HG03135 (cell line): Measurements from ENCODE around the gene TNK1.
"Not testable (repeated sequence)": the region's sequence is repeated elsewhere in the genome, so short reads cannot be mapped to it uniquely, and the experiment has no call there.

Experiments used
- ATAC-seq: cut with Tn5 transposase; IDR thresholded peaks from one replicate; pipeline ENCODE4 v1.9.1; 2021; ENCODE audit warnings: mild to moderate bottlenecking, moderate library complexity; ENCODE audit not compliant: unreplicated experiment

Gene TNK1

DNA sequence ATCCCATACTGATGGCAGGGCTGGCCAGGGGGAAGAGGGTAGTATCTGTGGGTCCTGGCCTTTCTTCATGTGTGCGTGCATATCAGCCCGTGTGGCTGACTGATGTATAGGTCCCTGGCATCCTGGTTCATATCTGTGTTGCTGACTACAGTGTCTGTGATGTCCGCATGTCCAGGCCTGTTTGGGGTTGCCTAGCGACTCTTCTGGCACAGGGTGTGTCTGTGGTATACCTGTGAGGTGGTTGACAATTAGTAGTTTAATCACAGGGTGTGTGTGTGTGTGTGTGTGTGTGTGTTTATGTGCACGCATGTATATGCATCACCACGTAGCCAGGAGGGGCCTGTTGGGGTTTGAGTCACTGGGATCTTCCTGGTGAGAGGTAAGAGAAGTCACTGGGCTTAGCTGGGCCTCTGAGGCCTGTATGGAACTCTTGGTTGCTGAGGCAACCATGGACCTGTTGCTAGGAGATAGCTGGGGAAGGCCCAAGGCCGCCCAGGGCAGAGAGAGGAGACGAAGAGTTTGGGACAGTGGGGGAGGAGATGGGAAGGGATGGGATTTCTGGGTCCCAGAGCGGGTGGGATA is 26.5 kb upstream of the TNK1 start:
- no peak for ATAC-seq

DNA sequence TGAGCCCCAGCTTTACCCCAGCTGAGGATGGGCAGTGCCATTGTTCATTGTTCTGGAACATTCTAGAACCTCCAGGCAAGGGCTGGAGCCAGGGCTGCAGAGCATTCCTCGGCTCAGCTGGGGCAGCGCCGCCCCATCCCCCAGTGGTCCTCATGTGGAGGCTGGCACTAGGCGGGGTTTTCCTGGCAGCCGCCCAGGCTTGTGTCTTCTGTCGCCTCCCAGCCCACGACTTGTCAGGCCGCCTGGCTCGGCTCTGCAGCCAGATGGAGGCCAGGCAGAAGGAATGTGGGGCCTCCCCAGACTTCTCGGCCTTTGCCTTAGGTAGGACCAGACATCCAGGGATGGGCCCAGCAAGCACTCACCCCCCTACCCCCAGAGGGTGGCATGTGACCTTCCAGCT is 25.8 kb upstream of the TNK1 start, which contains the start of gene TMEM95:
Gene TMEM95 (plus strand): TSS at position 104 of the 400 bp plus-strand sequence. CDS start 49 bp downstream, at position 153.
- no peak for ATAC-seq

DNA sequence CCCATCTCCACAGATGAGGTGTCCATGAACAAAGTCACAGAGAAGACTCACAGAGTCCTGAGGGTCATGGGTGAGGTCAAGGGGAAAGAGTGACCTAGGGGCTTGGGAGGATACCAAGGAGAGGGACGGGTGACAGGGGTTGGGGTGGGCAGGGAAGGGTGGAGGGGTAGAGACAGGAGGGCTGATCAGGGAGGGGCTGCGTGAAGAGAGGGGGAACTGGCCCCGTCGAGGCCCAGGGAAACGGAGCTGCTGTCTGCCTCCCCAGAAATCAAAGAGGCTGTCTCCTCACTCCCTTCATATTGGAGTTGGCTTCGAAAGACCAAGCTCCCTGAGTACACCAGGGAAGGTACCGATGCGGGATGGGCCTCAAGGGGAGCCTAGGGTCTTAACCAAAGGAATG is 25.3 kb upstream of the TNK1 start:
- ATAC-seq: no peak

DNA sequence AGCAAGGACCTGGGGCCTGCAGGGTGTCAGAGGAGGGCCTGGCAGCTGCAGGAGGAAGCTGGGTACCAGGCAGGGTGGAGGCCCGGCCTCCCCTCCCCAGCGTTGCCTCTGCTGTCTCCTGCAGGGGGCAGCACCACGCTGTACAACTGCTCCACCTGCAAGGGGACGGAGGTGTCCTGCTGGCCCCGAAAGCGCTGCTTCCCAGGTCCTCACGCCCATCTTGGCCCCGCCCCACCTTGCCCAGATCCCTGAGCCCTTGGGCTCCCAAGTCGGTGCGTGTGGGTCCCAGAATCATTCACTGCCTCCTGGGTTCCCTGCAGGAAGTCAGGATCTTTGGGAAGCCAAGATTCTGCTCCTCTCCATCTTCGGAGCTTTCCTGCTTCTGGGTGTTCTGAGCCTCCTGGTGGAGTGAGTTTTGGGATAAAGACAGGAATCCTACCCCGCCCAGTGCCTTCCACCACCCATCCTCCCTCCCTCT is 24.8 kb upstream of the TNK1 start:
- no peak for ATAC-seq

DNA sequence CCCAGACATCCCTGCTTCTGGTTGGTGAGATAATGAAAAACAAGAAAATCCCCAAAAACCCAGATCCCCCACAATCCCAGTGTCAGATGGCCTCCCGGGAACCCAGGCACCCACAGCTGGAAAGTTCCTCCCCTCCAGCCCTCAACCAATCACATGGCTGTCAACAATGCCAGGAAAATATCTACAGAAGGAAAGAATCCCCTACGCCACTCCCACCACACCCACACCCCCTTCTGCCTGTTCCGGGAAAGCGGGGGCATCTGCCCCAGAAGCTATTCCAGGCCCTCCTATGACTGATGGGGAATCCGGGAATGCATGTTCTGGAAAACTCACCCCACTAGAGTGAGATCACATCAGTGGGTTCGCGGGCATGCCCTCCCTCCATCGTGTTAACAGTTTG is 24.1 kb upstream of the TNK1 start:
- no peak for ATAC-seq

DNA sequence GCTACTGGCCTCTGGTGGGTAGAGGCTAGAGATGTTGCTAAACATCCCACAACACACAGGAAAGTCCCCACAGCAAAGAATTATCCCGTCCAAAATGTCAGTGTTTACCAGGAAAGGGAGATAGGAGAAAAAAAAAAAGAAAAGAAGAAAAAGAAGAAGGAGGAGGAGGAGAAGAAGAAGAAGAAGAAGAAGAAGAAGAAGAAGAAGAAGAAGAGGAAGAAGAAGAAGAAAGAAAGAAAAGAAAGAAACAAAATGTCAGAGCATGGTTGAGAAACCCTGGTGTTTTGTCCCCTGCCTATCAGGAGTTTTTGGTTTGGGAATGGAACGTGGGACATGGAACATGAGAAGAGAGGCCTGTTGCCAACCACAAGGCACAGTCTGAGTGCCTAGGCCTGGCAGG is 23.5 kb upstream of the TNK1 start:
- ATAC-seq: no peak

DNA sequence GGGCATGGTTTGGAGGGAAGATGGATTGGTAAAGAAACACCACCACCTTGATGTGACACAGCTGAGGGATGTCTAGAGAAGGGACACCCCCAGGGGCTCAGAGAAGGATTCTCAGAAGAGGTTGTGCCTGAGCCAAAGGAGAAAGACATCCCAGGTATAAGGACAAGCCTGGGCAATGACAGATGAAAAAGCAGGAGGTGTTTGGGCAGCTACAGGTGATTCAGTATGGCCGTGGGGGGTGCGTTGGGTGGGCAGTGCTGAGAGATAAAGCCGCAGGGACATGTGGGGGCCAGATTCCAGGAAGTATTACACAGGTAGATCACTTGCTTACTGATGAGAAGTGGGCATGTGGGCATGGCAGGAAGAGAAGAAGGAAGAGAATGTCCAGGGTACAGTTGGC is 19.0 kb upstream of the TNK1 start:
- ATAC-seq: no peak

DNA sequence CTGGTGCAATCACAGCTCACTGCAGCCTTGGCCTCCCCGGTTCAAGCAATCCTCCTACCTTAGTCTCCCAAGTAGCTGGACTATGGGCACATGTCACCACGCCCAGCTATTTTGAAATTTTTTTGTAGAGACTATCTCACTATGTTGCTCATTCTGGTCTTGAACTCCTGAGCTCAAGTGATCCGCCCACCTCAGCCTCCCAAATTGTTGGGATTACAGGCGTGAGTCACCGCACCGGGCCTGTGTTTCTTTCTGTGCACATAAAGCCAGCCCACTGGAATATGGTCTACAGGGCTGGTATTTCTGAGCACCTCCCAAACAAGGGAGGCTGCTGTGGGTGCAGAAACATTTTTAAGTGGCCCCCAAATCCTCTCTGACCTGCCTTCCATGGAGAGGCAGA is 17.6 kb upstream of the TNK1 start:
- no peak for ATAC-seq

DNA sequence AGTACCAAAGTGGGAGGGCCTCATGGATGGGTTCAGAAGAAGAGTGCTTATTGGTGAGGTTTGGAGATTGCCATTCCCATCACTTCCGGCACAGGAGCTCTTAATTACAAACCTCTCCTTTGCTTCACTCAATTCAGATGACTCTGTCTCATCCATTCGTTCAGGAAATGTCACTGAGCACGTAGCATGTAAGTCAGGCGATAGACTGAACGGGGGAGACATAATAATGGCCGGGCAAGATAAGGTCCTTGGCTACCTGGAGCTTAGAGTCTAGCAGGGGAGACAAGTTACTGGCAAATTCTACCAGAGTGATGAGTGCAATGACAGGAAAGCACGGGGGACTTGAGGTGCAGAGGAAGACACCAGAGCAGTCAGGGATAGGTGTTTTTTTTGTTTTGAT is 14.9 kb upstream of the TNK1 start:
- not testable (repeated sequence) for ATAC-seq

DNA sequence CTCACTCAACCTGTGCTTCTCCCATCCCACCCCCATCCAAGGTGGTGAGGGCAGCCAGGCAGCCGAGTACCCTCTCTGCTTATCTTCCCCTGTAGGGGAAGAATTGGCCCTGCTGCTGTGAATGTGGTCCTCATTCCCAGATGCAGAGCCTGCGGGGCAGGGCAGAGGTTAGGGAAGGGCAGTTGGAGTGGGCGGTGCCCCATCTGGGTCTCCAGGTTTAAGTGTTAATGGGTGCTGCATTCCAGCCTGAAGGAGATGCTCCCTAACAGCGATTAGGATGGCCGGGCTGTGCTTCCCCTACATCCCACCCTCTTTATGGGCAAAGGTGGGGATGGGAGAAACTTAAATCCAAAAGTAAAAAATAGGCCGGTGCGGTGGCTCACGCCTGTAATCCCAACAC is 13.8 kb upstream of the TNK1 start:
- ATAC-seq: no peak

DNA sequence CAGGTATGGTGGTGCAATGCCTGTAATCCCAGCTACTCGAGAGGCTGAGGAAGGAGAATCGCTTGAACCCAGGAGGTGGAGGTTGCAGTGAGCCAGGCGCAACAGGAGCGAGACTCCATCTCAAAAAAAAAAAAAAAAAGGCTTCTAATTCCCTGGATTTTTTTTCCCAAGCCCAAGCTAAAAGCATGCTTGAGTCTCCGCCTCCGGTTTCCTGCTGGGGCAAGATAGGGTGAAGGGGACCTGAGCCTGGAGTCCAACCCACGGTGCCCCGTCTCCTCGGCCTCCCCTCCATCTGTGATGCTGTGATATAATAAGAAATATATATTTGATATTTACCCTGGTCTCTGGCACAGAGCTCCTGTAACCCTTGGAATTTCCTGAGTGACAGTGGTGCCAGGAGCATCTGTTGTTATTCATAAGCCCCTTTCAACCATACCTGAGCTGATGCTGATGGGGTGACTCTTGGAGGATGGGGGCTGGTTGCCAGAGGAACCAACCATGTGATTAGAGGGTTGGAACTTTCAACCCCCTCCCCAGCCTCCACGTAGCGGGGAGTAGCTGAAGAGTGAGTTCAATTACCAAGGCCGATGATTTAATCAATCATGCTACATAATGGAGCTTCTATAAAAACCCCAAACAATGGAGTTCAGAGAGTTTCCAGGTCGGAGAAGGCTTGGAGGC is 12.8 kb upstream of the TNK1 start:
- ATAC-seq: no peak

DNA sequence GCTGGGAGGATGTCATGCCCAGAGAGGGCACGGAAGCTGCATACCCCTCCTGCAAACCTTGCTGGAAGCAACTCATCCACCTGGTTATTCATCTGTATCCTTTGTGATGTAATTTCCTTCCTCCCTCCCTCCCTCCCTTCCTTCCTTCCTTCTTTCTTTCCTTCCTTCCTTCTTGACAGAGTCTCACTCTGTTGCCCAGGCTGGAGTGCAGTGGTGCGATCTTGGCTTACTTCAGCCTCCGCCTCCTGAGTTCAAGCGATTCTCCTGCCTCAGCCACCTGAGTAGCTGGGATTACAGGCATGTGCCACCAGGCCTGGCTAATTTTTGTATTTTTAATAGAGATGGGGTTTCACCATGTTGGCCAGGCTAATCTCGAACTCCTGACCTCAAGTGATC is 12.3 kb upstream of the TNK1 start:
- ATAC-seq: not testable (repeated sequence)

DNA sequence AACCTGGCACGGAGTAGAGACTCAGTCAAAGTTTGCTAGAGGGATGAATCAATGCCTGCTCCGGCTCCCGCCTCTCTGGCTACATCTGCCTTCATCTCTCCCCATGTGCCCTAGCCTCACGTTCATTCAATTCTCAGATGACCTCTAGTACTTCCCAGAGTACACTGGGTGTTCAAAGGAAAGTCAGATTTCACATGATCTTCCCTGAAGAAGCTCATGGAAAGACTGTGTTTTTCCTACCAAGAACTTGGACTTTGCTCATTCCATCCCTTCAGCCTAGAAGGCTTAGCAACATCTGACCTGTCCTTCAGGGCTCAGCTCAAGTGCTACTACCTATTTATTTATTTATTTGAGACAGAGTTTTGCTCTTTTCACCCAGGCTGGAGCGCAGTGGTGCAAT is 11.1 kb upstream of the TNK1 start:
- no peak for ATAC-seq

DNA sequence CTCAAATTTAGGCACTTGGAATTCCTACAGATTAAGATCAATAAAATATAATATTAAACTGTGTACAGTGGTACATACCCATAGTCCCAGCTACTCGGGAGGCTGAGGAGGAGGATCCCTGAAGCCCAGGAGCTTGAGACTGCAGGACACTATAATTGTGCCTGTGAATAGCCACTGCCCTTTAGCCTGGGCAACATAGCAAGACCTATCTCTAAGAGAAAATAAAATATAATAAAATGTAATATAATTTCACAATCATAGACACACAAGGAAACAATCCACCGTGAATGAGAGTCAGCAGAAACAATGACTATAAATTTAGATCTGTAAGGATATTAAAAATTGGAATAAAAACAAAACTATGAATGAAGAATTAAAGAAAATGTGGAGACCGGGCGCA is 10.0 kb upstream of the TNK1 start:
- ATAC-seq: no peak

DNA sequence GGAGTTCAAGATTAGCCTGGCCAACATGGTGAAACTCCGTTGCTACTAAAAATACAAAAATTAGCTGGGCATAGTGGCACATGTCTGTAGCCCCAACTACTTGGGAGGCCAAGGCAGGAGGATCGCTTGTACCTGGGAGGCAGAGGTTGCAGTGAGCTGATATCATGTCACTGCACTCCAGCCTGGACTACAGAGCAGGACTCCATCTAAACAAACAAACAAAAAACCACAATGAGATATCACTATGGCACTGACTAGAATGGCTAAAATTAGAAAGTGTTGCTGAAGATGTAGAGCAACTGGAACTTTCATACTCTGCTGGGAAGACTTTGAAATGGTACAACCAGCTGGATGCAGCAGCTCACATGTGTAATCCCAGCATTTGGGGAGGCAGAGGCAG is 6.5 kb upstream of the TNK1 start:
- ATAC-seq: no peak

DNA sequence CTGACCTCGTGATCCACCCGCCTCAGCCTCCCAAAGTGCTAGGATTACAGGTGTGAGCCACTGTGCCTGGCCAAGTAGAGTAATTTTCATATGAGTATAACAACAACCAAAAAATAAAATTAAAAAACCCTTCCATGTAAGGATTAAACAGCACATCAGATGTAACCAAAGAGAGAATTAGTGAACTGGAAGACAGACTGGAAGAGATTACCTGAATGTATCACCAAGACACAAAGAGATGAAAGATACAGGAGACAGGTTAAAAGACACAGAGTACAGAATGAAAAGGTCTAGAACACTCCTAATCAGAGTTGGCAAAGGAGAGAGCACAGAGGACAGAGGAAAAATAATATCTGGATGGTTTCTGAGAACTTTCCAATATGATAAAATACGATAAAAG is 1.8 kb upstream of the TNK1 start:
- no peak for ATAC-seq

DNA sequence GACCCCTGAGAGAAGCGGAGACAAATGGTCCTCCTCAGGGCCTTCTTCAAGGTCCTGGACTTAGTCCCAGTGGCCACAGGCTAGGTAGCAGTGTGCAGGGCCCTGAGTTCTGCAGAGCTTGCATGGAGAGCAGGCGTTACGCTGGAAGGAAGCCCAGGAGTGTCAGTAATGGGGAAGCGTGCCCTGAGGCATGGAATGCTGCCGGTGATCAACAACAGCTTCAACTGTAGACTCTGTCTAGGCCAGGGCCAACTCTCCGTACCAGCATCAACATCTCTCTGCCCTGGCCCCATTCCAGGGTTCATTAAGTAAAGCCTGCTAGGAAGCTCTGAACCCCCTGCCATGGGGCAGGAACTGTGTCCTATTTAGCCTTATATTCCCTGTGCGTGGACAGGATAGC is 568 bp upstream of the TNK1 start:
- no peak for ATAC-seq

DNA sequence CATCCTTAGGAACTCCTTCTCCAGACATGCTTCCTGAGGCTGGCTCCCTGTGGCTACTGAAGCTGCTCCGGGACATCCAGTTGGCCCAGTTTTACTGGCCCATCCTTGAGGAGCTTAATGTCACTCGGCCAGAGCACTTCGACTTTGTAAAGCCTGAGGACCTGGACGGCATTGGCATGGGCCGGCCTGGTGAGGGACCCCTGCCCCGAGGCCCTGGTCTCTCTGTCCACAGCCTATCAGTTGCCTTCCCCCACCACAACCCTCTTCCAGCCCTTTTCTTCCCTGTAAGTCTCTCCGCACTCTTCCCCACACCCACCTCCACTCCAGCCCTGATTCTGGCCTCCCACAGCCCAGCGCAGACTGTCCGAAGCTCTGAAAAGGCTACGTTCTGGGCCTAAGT is 2.0 kb downstream of the TNK1 start:
- no peak for ATAC-seq

DNA sequence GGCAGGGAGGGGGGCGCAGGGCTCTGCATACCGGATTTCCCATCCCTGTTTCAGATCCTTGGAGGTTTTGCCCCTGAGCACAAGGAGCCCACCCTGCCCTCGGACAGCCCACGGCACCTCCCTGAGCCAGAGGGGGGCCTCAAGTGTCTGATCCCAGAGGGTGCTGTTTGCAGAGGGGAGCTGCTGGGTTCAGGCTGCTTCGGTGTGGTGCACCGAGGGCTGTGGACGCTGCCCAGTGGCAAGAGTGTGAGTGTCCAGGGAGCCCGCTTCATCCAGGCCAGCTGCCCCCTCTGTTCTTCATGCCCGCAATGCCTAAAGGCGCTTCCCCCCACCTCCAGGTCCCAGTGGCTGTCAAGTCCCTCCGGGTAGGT is 2.5 kb downstream of the TNK1 start:
- ATAC-seq: no peak

DNA sequence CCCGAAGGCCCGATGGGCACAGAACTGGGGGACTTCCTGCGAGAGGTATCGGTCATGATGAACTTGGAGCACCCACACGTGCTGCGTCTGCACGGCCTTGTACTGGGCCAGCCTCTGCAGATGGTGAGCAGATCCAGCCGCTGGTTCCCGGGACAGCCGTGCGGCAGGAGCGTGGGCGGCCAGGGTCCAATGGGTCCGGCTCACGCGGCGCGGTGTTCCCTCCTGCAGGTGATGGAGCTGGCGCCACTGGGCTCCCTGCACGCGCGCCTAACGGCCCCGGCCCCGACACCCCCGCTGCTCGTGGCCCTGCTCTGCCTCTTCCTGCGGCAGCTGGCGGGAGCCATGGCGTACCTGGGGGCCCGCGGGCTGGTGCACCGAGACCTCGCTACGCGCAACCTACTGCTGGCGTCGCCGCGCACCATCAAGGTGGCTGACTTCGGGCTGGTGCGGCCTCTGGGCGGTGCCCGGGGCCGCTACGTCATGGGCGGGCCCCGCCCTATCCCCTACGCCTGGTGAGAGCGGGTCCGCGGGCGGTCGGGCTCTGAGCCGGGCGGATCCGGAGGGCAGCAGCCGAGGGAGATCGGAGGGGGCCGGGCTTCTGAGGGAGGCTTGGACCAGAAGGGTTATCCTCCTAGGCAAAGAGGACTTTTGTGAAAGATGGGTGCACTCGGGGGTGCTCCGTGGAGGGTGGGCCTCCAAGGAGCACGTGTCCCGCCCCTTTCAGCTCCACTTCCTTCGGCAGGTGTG is 3.0 kb downstream of the TNK1 start:
- peak; percentile 68 for ATAC-seq

DNA sequence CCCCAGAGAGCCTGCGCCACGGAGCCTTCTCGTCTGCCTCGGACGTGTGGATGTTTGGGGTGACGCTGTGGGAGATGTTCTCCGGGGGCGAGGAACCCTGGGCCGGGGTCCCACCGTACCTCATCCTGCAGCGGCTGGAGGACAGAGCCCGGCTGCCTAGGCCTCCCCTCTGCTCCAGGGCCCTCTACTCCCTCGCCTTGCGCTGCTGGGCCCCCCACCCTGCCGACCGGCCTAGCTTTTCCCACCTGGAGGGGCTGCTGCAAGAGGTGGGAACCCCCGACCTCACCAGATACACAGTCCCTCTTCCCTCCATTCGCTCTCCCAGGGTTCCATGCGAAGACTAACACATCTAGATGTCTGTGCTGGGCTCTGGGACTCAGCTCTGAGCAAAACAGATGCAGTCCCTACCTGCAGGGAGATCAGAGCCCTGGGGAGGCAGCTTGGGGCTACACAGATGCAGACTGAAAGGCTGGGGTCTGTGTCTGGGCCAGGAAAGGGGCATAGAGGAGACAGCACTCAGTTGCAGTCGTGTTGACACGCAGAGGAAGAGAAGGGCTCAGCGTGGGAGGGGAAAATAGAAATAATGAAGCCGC is 3.7 kb downstream of the TNK1 start:
- no peak for ATAC-seq

DNA sequence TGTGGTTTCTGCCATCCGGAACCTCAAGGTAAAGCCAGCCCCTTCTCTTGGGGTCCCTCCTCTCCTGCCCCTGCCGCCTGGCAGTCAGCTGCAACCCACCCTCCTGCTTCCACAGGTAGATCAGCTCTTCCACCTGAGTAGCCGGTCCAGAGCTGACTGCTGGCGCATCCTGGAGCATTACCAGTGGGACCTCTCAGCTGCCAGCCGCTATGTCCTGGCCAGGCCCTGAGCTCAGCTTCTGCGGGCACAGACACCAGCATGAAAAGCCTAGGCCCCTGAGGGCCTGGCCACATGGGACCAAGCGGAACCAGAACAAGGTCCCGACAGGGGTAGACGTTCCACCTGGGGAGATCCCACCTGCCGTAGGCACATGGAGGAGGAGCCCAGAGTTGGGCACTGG is 8.0 kb downstream of the TNK1 start:
- ATAC-seq: no peak
